Stimulated activated memory B cell treated with anti-CD40 and anti-IgM and Interleukin-4, amounts not matched to agents 10 μg/mL and 1 μg/mL and 100 μg/mL, for 72 hours (primary cell): Measurements from ENCODE around the gene PIK3R4.

ENCODE experiments used
- ATAC-seq: fragments of 150-1000 bp; cut with Tn5 transposase; 2 replicates; pipeline ENCODE4 v1.10.0; 2021
- H3K27ac Mint-ChIP-seq: one replicate; pipeline ENCODE4 v1.8.0; 2022; ENCODE audit warnings: mild to moderate bottlenecking, mixed read lengths
- H3K27me3 Mint-ChIP-seq: one replicate; pipeline ENCODE4 v1.8.0; 2022; ENCODE audit warnings: mixed read lengths
- H3K36me3 Mint-ChIP-seq: one replicate; pipeline ENCODE4 v1.8.0; 2022; ENCODE audit warnings: mixed read lengths
- H3K4me1 Mint-ChIP-seq: one replicate; pipeline ENCODE4 v1.8.0; 2022; ENCODE audit warnings: mixed read lengths
- H3K4me3 Mint-ChIP-seq: one replicate; pipeline ENCODE4 v1.8.0; 2022; ENCODE audit warnings: mild to moderate bottlenecking, moderate library complexity, mixed read lengths
- H3K9me3 Mint-ChIP-seq: one replicate; pipeline ENCODE4 v1.8.0; 2022; ENCODE audit warnings: mixed read lengths

The PIK3R4 gene

DNA sequence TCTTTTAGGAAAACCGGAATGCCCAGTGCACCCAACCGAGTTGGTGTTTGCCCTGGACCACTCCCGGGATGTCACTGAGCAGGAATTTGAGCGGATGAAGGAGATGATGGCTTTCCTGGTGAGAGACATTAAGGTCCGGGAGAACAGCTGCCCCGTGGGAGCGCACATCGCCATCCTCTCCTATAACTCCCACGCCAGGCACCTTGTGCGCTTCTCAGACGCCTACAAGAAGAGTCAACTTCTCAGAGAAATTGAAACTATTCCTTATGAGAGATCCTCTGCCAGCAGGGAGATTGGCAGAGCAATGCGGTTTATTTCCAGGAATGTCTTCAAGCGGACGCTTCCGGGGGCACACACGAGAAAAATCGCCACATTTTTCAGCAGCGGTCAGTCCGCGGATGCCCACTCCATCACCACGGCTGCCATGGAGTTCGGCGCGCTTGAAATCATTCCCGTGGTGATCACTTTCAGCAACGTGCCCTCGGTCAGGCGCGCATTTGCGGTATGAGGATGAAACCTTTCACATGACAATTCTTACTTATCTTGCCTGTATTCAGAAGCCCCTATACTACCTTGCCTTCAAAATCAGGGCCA, 97.5 kb downstream of the PIK3R4 start:
- Mint-ChIP-seq H3K27ac (no peak overlapping the region), H3K4me1 (no peaks in the 10 kb centered on the region)

DNA sequence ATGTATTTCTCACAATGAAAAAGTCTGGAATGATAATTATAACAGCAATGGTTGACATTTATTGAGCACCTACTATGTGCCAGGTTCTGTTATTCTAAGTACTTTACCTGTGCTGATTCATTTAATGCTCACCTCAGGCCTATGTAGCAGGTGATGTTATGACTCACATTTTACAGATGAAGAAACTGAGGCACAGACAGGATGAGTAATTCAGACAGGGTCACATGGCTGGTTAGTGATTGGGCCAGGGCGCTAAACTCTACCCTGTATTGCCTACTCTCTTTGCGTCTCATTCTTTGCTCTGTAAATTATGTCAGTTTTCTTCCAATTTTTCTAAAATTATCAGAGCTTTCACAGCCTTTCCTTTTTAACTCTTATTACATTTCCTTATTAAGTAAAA, 98.3 kb downstream of the PIK3R4 start:
- no peaks in the 10 kb centered on the region for H3K9me3 Mint-ChIP-seq
- peaks cover 5% of the 10 kb centered on the region for H3K27me3 Mint-ChIP-seq
- H3K27ac Mint-ChIP-seq: no peak overlapping the region
- H3K4me1 Mint-ChIP-seq: no peaks in the 10 kb centered on the region
- no peak overlapping the region for H3K4me3 Mint-ChIP-seq
- no peaks in the 10 kb centered on the region for H3K36me3 Mint-ChIP-seq
- no peak for ATAC-seq

More for the DNA sequence above, 97.5 kb downstream of the PIK3R4 start:
- no peak for ATAC-seq
- Mint-ChIP-seq H3K9me3 (no peaks in the 10 kb centered on the region), H3K36me3 (no peaks in the 10 kb centered on the region), H3K27me3 (no peaks in the 10 kb centered on the region), H3K4me3 (no peak overlapping the region)

DNA sequence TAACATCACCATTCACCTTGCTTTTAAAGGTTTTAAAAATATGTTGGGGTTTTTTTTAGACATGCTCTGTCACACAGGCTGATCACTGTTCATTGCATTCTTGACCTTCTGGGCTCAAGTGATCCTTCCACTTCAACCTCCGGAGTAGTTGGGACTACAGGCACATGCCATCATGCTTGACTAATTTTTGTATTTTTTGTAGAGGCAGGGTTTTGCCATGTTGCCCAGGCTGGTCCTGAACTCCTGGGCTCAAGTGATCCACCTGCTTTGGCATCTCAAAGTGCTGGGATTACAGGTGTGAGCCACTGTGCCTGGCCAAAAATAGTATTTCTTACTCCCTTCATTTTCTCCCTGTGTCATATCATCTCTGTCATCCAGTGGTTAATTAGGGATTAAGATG, 101.4 kb downstream of the PIK3R4 start:
- Mint-ChIP-seq H3K4me1 (no peaks in the 10 kb centered on the region), H3K27me3 (peaks cover 22% of the 10 kb centered on the region), H3K9me3 (no peaks in the 10 kb centered on the region), H3K36me3 (no peaks in the 10 kb centered on the region), H3K4me3 (no peak overlapping the region), H3K27ac (no peak overlapping the region)
- ATAC-seq: no peak

DNA sequence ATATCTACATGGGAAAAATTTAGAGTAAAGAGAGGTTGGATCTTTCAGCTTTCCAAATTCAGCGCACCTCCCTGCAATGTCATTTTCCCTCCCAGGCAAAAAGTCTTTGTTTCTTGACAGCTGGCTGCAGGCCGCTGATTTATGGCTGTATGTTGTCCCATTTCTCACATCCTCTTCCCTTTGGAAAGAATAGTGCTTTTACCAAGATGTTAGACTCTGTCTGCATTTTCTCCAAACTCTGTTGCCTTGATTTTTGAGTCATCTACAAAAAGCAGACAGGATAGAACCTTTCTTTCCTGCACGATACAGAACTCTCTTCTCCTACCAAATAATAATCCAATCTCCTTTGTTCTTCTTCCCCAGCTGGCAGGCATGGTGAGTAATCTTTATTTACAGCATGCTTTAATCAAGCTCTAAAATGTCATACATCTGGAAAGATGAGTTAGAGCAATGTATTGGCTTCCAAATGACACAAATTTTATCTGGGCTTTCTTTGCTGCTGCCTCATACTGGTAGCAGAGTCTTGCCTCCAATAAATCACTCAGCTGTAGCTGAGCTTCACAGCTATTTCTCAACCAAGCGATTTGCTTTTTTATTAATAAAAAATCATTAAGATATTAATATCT, 101.9 kb downstream of the PIK3R4 start:
- no peaks in the 10 kb centered on the region for H3K36me3 Mint-ChIP-seq

DNA sequence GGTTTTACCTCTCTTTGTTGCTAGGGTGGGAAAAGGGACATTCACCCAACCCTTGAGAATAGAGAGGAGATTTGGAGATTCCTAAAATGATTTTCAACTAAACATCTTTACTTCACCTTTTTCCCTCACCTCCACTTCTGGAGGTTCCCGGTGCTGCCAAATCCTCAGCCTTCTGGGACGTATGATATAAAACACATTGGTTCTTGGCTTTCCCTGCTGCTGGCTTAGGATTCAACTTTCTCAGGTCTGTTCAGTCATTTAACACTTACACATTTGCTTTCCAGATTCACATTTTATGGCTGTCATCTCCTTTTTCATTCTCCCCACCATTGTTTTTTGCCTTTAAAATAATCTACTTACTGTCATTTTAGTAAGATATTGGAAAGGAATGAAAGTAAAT, 106.6 kb downstream of the PIK3R4 start:
- Mint-ChIP-seq H3K36me3 (no peaks in the 10 kb centered on the region), H3K27ac (no peak overlapping the region), H3K9me3 (no peaks in the 10 kb centered on the region), H3K27me3 (peaks cover 22% of the 10 kb centered on the region), H3K4me1 (no peaks in the 10 kb centered on the region), H3K4me3 (no peak overlapping the region)
- no peak for ATAC-seq

More for the DNA sequence above, 101.9 kb downstream of the PIK3R4 start:
- Mint-ChIP-seq H3K4me1 (no peaks in the 10 kb centered on the region), H3K27me3 (peaks cover 22% of the 10 kb centered on the region), H3K4me3 (no peak overlapping the region), H3K27ac (no peak overlapping the region), H3K9me3 (no peaks in the 10 kb centered on the region)
- no peak for ATAC-seq

DNA sequence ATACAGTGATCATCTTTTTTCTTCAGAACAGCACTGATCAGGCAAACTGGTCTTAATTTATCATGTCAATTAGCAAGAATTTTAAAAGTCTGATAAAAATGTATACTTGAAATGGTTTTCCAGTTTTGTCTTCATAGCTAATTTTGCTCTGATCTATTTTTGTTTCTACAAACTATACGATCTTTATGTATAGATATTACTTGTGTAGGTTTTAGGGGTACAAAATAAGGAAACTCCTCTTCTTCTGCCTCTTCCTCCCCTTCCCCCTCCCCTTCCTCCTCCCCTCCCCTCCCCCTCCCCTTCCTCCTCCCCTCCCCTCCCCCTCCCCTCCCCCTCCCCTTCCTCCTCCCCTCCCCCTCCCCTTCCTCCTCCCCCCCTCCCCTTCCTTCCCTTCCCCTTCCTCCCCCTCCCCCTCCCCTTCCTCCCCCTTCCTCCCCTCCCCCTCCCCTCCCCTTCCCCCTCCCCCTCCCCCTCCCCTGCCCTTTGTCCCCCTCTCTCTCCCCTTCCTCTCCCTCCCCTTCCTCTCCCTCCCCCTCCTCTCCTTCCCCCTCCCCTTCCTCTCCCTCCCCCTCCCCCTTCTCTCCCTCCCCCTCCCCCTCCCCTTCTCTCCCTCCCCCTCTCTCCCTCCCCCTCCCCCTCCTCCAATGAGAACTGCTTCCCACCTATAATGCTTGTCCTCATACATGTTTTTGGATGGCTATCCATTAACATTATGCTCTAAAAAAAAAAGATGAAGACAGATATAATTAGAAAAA, 110.0 kb downstream of the PIK3R4 start:
- Mint-ChIP-seq H3K36me3 (no peaks in the 10 kb centered on the region), H3K4me1 (no peaks in the 10 kb centered on the region), H3K27ac (no peak overlapping the region), H3K27me3 (peaks cover 9% of the 10 kb centered on the region), H3K4me3 (no peak overlapping the region), H3K9me3 (no peaks in the 10 kb centered on the region)
- ATAC-seq: no peak

DNA sequence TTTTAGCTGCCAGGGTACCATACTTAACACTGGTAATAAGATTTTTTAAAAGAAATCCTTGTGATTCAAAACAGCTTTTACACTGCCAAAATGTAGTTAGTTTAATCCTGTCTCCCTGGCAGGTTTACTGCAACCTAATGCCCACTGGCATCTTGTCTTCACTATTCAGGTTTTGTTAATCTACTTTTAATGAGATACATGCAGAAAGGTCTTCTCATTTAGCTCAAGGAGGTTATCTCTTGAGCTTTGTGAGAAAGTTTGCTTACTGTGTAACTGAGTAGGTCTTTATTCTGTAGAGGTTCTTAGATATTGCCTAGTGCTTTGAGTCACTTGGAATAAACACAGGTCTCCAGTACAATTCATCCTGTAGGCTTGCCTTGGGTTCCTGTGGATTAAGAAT, 110.7 kb downstream of the PIK3R4 start:
- no peaks in the 10 kb centered on the region for H3K9me3 Mint-ChIP-seq
- H3K36me3 Mint-ChIP-seq: no peaks in the 10 kb centered on the region
- no peak overlapping the region for H3K27ac Mint-ChIP-seq
- H3K4me3 Mint-ChIP-seq: no peak overlapping the region
- ATAC-seq: no peak
- H3K4me1 Mint-ChIP-seq: no peaks in the 10 kb centered on the region
- peaks cover 2% of the 10 kb centered on the region for H3K27me3 Mint-ChIP-seq

DNA sequence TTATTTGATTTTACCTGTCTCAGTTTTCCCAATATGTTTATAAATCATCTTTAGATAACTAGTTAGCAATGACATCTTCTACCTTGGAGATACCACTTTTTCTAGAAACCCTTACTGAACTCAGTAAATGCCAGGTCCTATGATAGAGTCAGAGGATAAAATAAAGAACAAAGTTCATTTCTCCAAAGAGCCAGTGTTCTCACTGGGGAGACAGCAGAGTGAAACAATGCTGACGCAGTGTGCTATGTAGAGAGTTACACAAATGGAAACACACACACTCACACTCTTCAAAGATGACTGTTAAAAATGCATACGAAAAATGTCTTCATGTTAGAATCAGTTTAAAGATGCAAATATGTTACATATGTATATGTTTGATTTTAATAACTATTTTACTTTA, 111.3 kb downstream of the PIK3R4 start:
- Mint-ChIP-seq H3K4me1 (no peaks in the 10 kb centered on the region), H3K9me3 (no peaks in the 10 kb centered on the region), H3K27me3 (no peaks in the 10 kb centered on the region), H3K36me3 (no peaks in the 10 kb centered on the region), H3K27ac (no peak overlapping the region), H3K4me3 (no peak overlapping the region)
- no peak for ATAC-seq
